ENCODE data around the gene C1orf105. TPM values are rescaled to one million over a fixed set of nuclear protein-coding genes. Genes with fewer than 3 reads are reported as not detected.

C1orf105 gene
- total and polyA plus RNA-seq, 10 of the 15 experiments (the other 5 are each of a cell fraction or from before 2014, with no cell fraction given), result not detected

DNA sequence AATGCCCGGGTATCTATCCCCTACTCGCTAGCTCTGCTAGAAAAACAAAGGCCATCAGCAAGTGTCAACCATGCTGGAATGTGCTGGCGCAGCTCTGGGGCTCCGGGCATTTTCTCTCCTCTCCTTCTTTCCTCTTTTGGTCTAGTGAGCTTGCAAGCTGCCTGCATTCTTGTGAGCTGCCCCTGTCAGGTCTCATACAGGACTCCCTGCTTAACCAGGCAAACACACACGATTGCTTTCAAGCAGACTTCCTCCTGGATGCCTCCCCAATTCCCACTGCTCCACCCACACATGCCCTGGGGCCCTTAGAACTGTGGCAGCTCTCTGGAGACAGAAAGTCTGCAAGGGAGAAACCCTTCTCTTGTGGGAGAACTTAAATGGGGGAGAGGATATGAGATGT is 76.7 kb downstream of the C1orf105 start (continued):
- TF ChIP-seq, protein P1, sequence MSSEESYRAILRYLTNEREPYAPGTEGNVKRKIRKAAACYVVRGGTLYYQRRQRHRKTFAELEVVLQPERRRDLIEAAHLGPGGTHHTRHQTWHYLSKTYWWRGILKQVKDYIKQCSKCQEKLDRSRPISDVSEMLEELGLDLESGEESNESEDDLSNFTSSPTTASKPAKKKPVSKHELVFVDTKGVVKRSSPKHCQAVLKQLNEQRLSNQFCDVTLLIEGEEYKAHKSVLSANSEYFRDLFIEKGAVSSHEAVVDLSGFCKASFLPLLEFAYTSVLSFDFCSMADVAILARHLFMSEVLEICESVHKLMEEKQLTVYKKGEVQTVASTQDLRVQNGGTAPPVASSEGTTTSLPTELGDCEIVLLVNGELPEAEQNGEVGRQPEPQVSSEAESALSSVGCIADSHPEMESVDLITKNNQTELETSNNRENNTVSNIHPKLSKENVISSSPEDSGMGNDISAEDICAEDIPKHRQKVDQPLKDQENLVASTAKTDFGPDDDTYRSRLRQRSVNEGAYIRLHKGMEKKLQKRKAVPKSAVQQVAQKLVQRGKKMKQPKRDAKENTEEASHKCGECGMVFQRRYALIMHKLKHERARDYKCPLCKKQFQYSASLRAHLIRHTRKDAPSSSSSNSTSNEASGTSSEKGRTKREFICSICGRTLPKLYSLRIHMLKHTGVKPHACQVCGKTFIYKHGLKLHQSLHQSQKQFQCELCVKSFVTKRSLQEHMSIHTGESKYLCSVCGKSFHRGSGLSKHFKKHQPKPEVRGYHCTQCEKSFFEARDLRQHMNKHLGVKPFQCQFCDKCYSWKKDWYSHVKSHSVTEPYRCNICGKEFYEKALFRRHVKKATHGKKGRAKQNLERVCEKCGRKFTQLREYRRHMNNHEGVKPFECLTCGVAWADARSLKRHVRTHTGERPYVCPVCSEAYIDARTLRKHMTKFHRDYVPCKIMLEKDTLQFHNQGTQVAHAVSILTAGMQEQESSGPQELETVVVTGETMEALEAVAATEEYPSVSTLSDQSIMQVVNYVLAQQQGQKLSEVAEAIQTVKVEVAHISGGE (CRISPR knock-in tag; IDR thresholded peaks at IDR 0.05), result no peak

- Histone ChIP-seq H3K4me2 (ENCODE audit: control insufficient read depth, insufficient read depth) (no peak overlapping the region), H3K9me3 (replicated peaks; ENCODE audit: control insufficient read depth, insufficient read depth, low read length) (no peaks in the 10 kb centered on the region), H3K27ac (ENCODE audit: control insufficient read depth, insufficient read depth) (no peak overlapping the region), H3K9ac (ENCODE audit: control insufficient read depth, insufficient read depth, low read length) (no peak overlapping the region), H4K20me1 (ENCODE audit: control insufficient read depth, insufficient read depth) (no peaks in the 10 kb centered on the region), H3K36me3 (ENCODE audit: control insufficient read depth in 2 of 2, insufficient read depth in 2 of 2, low read length in 1 of 2) (no peaks in the 10 kb centered on the region), H3K27me3 (replicated peaks in 1 of 2; ENCODE audit: control insufficient read depth in 2 of 2, insufficient read depth in 2 of 2, low read length in 1 of 2) (no peaks in the 10 kb centered on the region; a peak in 1 of 4 replicates), H3K4me3 (no peak overlapping the region), H3K4me1 (ENCODE audit: control insufficient read depth, insufficient read depth, low read length) (no peaks in the 10 kb centered on the region), H3K79me2 (ENCODE audit: control insufficient read depth, insufficient read depth, low read length) (no peaks in the 10 kb centered on the region), H2AFZ (ENCODE audit: control insufficient read depth, low read depth, low read length) (no peak overlapping the region)
- in situ Hi-C loops (cut with MboI) (no loop called here), intact Hi-C loops (cut with micrococcal nuclease; ENCODE audit: unreplicated experiment) (no loop called here)
- TF ChIP-seq ZBED1 (IDR thresholded peaks at IDR 0.05; ENCODE audit: borderline replicate concordance) (no peak), POLR2AphosphoS5 (IDR thresholded peaks at IDR 0.05; ENCODE audit: low read length) (no peak), ATF3 (IDR thresholded peaks at IDR 0.05; ENCODE audit: borderline replicate concordance, extremely low read depth, low read depth, low read length) (no peak), IKZF2 (IDR thresholded peaks at IDR 0.05) (no peak), NFYA (IDR thresholded peaks at IDR 0.05; ENCODE audit: borderline replicate concordance, low read depth, low read length) (no peak), CHD2 (IDR thresholded peaks at IDR 0.05; ENCODE audit: borderline replicate concordance, low read depth, low read length) (no peak), SIN3A (IDR thresholded peaks at IDR 0.05; ENCODE audit: low read depth, low read length) (no peak)
- ChIA-PET SMC1A (ENCODE audit: uncharacterized antibody, unreplicated experiment) (no interaction called here), RAD21 (ENCODE audit: unreplicated experiment) (no interaction called here), CTCF (interaction anchor here (0.8 to 1.3 kb wide), 2 partner anchors 10 to 47 kb away, joined by 3 read pairs; no protein-coding TSS in a partner anchor), POLR2A (no interaction called here)
- ATAC-seq (no peak), FAIRE-seq (no peak), DNase-seq (ENCODE audit: low read depth, low spot score) (no peak)
- 93% methylated on average over 2 of the region's 2 CpGs for WGBS (ENCODE audit: insufficient coverage, insufficient replicate concordance, low lambda C conversion rate, missing lambda C conversion rate)
- no TSS peak for BruUV-seq (replicated peaks)
These were observed 78.4 kb downstream of the C1orf105 start for GRCh38 chr1:172498857-172499256.

Measured in GM12878 (cell line).